Left ventricle myocardium inferior (tissue), 1 donor: ENCODE measurements around the gene HLA-DPA1. TPM values are rescaled to one million over a fixed set of nuclear protein-coding genes. Genes with fewer than 3 reads are reported as not detected.
A peak's percentile ranks its signal among the peaks of the same experiment; 100 is the strongest.

Experiments used
- DNase-seq: peaks from one replicate; pipeline ENCODE4 v3.0.0-alpha.2; 2020
- H3K27ac ChIP-seq: fragments of 200-600 bp; replicated peaks from 2 replicates; pipeline ENCODE4 v1.8.0; 2021
- H3K27me3 ChIP-seq: fragments of 200-600 bp; 2 replicates; pipeline ENCODE4 v1.8.0; 2021; ENCODE audit warnings: low read depth
- H3K36me3 ChIP-seq: fragments of 200-600 bp; 2 replicates; pipeline ENCODE4 v1.8.0; 2021
- H3K4me1 ChIP-seq: fragments of 200-600 bp; 2 replicates; pipeline ENCODE4 v1.8.0; 2021
- H3K4me3 ChIP-seq: fragments of 200-600 bp; 2 replicates; pipeline ENCODE4 v1.8.0; 2021; ENCODE audit warnings: mild to moderate bottlenecking, moderate library complexity
- H3K9me3 ChIP-seq: fragments of 200-600 bp; replicated peaks from 2 replicates; pipeline ENCODE4 v1.8.0; 2021
- CTCF ChIP-seq: fragments of 200-600 bp; IDR thresholded peaks from 2 replicates; pipeline ENCODE4 v1.8.0; 2021; ENCODE audit warnings: antibody characterized with exemption, mild to moderate bottlenecking, borderline replicate concordance
- intact Hi-C: fragments of 100-400 bp; cut with micrococcal nuclease; formaldehyde crosslinking; loops from one replicate; pipeline ENCODE4 v1.11.0; 2022
- total RNA-seq: library from RNA; stranded (reverse); fragmentation: NEBNext Ultra II Directional; extraction: Animal tissue kit (Norgen Biotek cat#: 25700); gene quantifications from one replicate; pipeline ENCODE4 v1.2.1, GENCODE V29; 2021
- donor health status: DM: no; HTN: yes; CAD: no; lungs with severe emphysema.

Gene HLA-DPA1
- total RNA-seq, 1 donor from 2014 or later = 28.8 TPM

GRCh38 chr6:33088931-33089620 lies 15.6 kb upstream of the HLA-DPA1 start:
- H3K36me3 ChIP-seq = peaks cover 37% of the 10 kb centered on the region
- intact Hi-C loops = no loop called here
- TF ChIP-seq CTCF = no peak
- no peak overlapping the region for H3K4me3 ChIP-seq
- H3K27me3 ChIP-seq = no peaks in the 10 kb centered on the region
- no peaks in the 10 kb centered on the region for H3K9me3 ChIP-seq
- DNase-seq = no peak
- no peak overlapping the region for H3K27ac ChIP-seq
- H3K4me1 ChIP-seq = no peaks in the 10 kb centered on the region

GRCh38 chr6:33088258-33088930 lies 14.9 kb upstream of the HLA-DPA1 start:
- TF ChIP-seq CTCF = no peak
- no peak overlapping the region for H3K27ac ChIP-seq
- no peaks in the 10 kb centered on the region for H3K27me3 ChIP-seq
- no peaks in the 10 kb centered on the region for H3K4me1 ChIP-seq
- H3K9me3 ChIP-seq = no peaks in the 10 kb centered on the region
- intact Hi-C loops = no loop called here
- DNase-seq = no peak
- peaks cover 39% of the 10 kb centered on the region for H3K36me3 ChIP-seq
- no peak overlapping the region for H3K4me3 ChIP-seq

DNA sequence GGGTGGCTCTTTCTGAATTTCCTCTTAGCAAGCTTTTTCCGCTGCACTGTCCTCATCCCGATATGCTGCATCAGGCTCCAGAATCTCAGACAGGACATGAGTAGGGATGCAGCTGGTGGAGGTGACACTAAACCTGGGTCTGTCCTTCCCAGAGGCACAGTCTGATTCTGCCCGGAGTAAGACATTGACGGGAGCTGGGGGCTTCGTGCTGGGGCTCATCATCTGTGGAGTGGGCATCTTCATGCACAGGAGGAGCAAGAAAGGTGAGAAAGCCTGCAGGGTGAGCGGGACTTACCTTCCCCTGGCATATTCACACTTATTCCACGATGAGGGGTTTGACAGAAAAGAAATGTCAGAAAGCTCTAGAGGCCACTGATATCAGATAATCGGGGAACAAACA lies 12.2 kb upstream of the HLA-DPA1 start:
- Histone ChIP-seq H3K27me3 (no peaks in the 10 kb centered on the region), H3K27ac (no peak overlapping the region), H3K4me1 (peaks cover 26% of the 10 kb centered on the region), H3K4me3 (no peak overlapping the region), H3K9me3 (no peaks in the 10 kb centered on the region), H3K36me3 (peaks cover 39% of the 10 kb centered on the region)
- intact Hi-C loops = no loop called here
- DNase-seq = no peak
- no peak for TF ChIP-seq CTCF

GRCh38 chr6:33082702-33083101 lies 9.3 kb upstream of the HLA-DPA1 start:
- no peaks in the 10 kb centered on the region for H3K9me3 ChIP-seq
- DNase-seq = peak; percentile 49
- H3K4me3 ChIP-seq = no peak overlapping the region
- TF ChIP-seq CTCF = peak; percentile 57
- peak overlapping the region; percentile 90 for H3K27ac ChIP-seq
- no peaks in the 10 kb centered on the region for H3K27me3 ChIP-seq
- peaks cover 34% of the 10 kb centered on the region for H3K36me3 ChIP-seq
- intact Hi-C loops = loop anchor here (5.0 kb wide), 1 partner anchor 65 kb away; no protein-coding TSS in a partner anchor
- H3K4me1 ChIP-seq = peaks cover 36% of the 10 kb centered on the region

- peak overlapping the region; percentile 90 for H3K27ac ChIP-seq
- peaks cover 39% of the 10 kb centered on the region for H3K4me1 ChIP-seq
- H3K9me3 ChIP-seq = no peaks in the 10 kb centered on the region
- peak overlapping the region; percentile 69 for H3K4me3 ChIP-seq
- H3K27me3 ChIP-seq = no peaks in the 10 kb centered on the region
- H3K36me3 ChIP-seq = peaks cover 21% of the 10 kb centered on the region
- DNase-seq = no peak
- no peak for TF ChIP-seq CTCF
- intact Hi-C loops = loop anchor here (5.0 kb wide), 1 partner anchor 64 kb away; no protein-coding TSS in a partner anchor
Observed at GRCh38 chr6:33081098-33081824, 7.8 kb upstream of the HLA-DPA1 start.
